ENCODE data around the gene ST6GALNAC4. TPM values are rescaled to one million over a fixed set of nuclear protein-coding genes. Genes with fewer than 3 reads are reported as not detected.

The ST6GALNAC4 gene
- total RNA-seq, 1 experiment from 2014 or later = 15.4 TPM

DNA sequence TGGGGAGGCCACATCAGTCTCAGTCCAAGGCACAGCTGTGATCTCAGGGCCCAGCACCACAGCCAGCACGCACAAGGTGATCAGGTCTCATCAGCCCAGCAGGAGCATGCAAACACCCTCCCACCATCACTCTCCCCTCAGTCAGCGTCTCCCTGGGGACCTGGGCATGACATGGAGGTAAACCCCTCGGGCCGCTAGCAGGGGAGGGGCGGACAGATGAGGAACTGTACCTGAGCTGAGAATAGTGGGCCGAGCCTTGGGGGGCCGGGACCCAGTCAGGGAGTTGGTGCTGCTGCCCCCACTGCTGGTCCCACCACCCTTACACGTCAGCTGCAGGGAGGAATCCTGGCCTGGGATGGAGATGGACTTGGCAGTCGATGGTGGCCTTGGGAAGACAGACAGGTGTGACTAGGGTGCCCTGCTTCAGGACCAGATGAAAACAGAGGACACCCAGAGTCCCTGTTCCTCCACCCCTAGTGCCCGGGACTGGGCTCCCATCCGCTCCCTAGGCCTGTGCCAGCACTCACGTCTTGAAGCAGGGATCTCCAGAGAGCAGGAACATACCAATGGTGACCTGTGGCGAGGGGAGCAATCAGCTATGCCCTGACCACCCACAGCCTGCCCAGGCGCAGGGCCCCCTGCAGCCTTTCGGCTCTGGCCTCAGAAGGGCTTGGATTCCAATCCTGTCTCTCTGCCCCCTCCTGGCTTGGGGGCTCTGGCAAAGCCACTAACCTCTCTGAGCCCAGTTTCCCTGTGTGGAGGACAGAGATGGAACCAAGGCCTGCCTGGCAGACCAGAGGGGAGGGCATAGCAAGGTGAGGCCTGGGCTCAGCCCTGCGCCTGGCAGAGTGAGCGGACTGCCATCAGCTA lies 31.2 kb upstream of the ST6GALNAC4 start:
- Histone ChIP-seq H3K27ac (ENCODE audit: insufficient read length, low read depth, low read length) (no peak overlapping the region), H3K79me1 (ENCODE audit: insufficient read depth, low read depth, low read length, poor library complexity, severe bottlenecking) (no peaks in the 10 kb centered on the region)

More for the DNA sequence above, 31.2 kb upstream of the ST6GALNAC4 start:
- Histone ChIP-seq H2BK12ac (ENCODE audit: insufficient read length, low read depth, low read length) (no peak overlapping the region), H3K4ac (ENCODE audit: low read depth, low read length) (no peak overlapping the region), H3K56ac (ENCODE audit: insufficient read length, low read depth, low read length) (no peak overlapping the region), H3K79me2 (ENCODE audit: insufficient read depth, low read length) (no peaks in the 10 kb centered on the region), H4K5ac (ENCODE audit: insufficient read length, low read depth, low read length) (no peak overlapping the region), H2BK120ac (ENCODE audit: low read depth, low read length, poor library complexity, severe bottlenecking) (no peak overlapping the region), H3K14ac (ENCODE audit: insufficient read depth, low read length) (no peak overlapping the region), H3K27me3 (ENCODE audit: insufficient read depth, low read length) (no peaks in the 10 kb centered on the region), H3K18ac (ENCODE audit: insufficient read length, low read depth, low read length) (no peak overlapping the region), H2BK15ac (ENCODE audit: low read depth, low read length) (no peak overlapping the region), H3K9me3 (ENCODE audit: control insufficient read depth, low read depth, low read length) (no peaks in the 10 kb centered on the region), H4K91ac (ENCODE audit: insufficient read length, low read depth, low read length) (no peak overlapping the region), H3K4me1 (ENCODE audit: insufficient read depth, low read length) (no peaks in the 10 kb centered on the region), H3K9ac (ENCODE audit: extremely low read depth, insufficient read length, low read length) (no peak overlapping the region), H2AK5ac (ENCODE audit: insufficient read length, low read length) (no peak overlapping the region), H3K4me2 (ENCODE audit: insufficient read depth, insufficient read length, low read length) (no peak overlapping the region), H2AFZ (ENCODE audit: low read length) (no peak overlapping the region), H4K8ac (replicated peaks; ENCODE audit: insufficient read length, low read depth, low read length) (no peak overlapping the region), H3K23me2 (ENCODE audit: insufficient read length, low read depth, low read length, poor library complexity, severe bottlenecking) (no peaks in the 10 kb centered on the region), H3K23ac (ENCODE audit: insufficient read length, low read depth, low read length) (no peak overlapping the region), H3T11ph (ENCODE audit: low read length) (no peak overlapping the region), H2BK20ac (ENCODE audit: low read depth, low read length, poor library complexity, severe bottlenecking) (no peak overlapping the region), H4K20me1 (ENCODE audit: control insufficient read depth, insufficient read depth, insufficient read length) (no peaks in the 10 kb centered on the region), H2BK5ac (ENCODE audit: insufficient read length, low read length) (no peak overlapping the region)
- Mint-ChIP-seq H3K4me1 (peaks cover 6 to 16% of the 10 kb centered on the region in 2 experiments), H3K36me3 (ENCODE audit: insufficient read depth in 1 of 3, low read depth in 3 of 3) (peaks cover 9 to 43% (median 31%) of the 10 kb centered on the region in 3 experiments), H3K27ac (peak overlapping the region; percentile 13 to 79 (median 62); a peak in 4 of 7 replicates), H3K4me3 (no peak overlapping the region; a peak in 1 of 5 replicates), H3K27me3 (ENCODE audit: low read depth) (no peaks in the 10 kb centered on the region), H3K9me3 (no peaks in the 10 kb centered on the region)
- no CpG with 5 or more reads among the region's 17 CpGs for WGBS (ENCODE audit: extremely low coverage, insufficient read length, low lambda C conversion rate)
- DNase-seq = no peak
- TF ChIP-seq, protein P1, sequence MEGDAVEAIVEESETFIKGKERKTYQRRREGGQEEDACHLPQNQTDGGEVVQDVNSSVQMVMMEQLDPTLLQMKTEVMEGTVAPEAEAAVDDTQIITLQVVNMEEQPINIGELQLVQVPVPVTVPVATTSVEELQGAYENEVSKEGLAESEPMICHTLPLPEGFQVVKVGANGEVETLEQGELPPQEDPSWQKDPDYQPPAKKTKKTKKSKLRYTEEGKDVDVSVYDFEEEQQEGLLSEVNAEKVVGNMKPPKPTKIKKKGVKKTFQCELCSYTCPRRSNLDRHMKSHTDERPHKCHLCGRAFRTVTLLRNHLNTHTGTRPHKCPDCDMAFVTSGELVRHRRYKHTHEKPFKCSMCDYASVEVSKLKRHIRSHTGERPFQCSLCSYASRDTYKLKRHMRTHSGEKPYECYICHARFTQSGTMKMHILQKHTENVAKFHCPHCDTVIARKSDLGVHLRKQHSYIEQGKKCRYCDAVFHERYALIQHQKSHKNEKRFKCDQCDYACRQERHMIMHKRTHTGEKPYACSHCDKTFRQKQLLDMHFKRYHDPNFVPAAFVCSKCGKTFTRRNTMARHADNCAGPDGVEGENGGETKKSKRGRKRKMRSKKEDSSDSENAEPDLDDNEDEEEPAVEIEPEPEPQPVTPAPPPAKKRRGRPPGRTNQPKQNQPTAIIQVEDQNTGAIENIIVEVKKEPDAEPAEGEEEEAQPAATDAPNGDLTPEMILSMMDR (conservative IDR thresholded peaks at IDR 0.05) = no peak

Measured in H9 (cell line).